HG03159 (cell line): ENCODE measurements around the gene ZNF512.
"Not testable (repeated sequence)": the region's sequence is repeated elsewhere in the genome, so short reads cannot be mapped to it uniquely, and the experiment has no call there.

Source experiments
- ATAC-seq: cut with Tn5 transposase; IDR thresholded peaks from one replicate; pipeline ENCODE4 v1.9.1; 2021; ENCODE audit warnings: mild to moderate bottlenecking, moderate library complexity; ENCODE audit not compliant: unreplicated experiment

The ZNF512 gene, protein sequence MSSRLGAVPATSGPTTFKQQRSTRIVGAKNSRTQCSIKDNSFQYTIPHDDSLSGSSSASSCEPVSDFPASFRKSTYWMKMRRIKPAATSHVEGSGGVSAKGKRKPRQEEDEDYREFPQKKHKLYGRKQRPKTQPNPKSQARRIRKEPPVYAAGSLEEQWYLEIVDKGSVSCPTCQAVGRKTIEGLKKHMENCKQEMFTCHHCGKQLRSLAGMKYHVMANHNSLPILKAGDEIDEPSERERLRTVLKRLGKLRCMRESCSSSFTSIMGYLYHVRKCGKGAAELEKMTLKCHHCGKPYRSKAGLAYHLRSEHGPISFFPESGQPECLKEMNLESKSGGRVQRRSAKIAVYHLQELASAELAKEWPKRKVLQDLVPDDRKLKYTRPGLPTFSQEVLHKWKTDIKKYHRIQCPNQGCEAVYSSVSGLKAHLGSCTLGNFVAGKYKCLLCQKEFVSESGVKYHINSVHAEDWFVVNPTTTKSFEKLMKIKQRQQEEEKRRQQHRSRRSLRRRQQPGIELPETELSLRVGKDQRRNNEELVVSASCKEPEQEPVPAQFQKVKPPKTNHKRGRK

GRCh38 chr2:27582695-27583389, at the start of gene ZNF512:
Gene ZNF512 (plus strand): TSS chr2:27583042. CDS start chr2:27583113, 71 bp downstream.
- peak; percentile 92 for ATAC-seq

DNA sequence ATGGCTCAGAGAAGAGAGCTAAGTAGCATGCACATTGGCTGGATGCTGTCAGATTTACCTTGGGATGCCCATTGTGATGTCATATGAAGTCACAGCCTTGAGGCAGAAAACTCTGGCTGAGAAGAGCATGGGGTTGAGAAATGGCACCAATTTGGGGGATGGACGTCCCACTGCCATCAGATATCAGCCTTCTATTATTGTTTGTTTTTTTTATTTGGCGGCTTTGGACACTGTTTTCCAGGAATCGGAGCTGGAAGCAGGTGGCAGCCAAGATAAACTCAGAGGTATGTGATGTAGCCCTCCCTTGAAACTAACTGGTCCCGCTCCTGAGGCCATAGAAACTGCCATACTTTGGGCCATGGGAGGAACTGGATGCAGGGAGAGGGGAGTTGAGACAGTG, 45.6 kb upstream of the ZNF512 start:
- ATAC-seq, result no peak

- ATAC-seq, result not testable (repeated sequence)
Measured at GRCh38 chr2:27538839-27539450, 43.9 kb upstream of the ZNF512 start.

GRCh38 chr2:27539649-27540048, 43.2 kb upstream of the ZNF512 start:
- not testable (repeated sequence) for ATAC-seq

GRCh38 chr2:27544143-27544821, 38.6 kb upstream of the ZNF512 start:
- ATAC-seq, result no peak

DNA sequence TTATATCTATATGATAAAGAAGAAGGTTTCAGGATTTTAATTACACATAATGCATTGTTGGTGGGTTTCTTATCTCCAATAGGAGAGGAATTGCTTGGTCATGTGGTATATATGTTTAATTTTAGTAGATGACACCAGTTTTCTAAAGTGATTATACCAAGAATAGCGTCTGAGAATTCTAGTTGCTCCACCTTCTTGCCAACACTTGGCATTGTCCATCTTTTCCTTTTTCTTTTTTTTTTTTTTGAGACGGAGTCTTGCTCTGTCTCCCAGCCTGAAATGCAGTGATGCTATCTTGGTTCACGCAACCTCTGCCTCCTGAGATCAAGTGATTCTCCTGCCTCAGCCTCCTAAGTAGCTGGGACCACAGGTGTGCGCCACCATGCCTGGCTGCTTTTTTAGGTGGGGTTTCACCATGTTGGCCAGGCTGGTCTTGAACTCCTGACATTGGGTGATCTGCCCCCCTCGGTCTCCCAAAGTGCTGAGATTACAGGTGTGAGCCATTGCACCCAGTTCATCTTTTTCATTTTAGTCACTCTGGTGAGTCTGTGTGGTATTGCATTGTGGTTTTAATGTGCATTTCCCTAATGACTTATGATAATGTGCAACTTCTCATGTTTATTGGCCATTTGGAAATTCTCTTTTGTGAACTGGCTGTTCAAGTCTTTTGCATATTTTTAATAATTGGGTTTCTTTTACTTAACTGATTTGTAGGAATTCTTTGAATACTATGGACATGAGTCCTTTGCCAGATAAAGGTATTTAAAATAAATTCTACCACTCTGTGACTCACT, 37.3 kb upstream of the ZNF512 start:
- no peak for ATAC-seq

GRCh38 chr2:27549303-27549702, 33.5 kb upstream of the ZNF512 start:
- no peak for ATAC-seq

- ATAC-seq, result no peak
Measured at GRCh38 chr2:27551514-27551913, 31.3 kb upstream of the ZNF512 start.

DNA sequence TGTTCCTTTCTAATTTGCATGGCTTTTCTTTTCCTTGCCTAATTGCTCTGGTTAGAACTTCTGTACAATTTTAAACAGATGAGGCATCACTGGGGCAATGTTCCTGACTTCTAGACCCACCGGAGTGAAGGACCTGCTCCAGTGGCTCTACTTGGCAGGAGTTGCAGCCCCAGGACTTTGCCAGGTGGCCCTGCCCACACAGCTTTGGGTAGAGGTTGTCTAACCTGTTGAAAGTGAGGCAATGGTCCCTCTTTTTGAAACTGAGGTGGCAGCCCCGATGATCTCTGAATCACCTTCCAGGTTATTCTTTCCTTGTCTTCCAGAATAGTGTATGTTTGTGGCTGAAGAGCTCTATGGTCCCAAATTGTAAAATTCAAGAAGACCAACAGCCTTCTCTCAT, 29.9 kb upstream of the ZNF512 start:
- no peak for ATAC-seq

DNA sequence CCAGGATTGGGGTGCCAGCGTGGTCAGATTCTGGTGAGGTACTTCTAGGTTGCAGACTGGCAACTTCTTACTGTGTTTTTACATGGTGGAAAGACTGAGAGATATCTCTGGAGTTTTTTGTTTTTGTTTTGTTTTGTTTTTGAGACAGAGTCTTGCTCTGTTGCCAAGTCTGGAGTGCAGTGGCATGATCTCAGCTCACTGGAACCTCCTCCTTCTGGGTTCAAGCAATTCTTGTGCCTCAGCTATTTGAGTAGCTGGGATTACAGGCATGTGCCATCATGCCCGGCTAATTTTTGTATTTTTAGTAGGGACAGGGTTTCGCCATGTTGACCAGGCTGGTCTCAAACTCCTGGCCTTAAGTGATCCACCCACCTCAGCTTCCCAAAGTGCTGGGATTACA, 28.4 kb upstream of the ZNF512 start:
- not testable (repeated sequence) for ATAC-seq

GRCh38 chr2:27559228-27559627, 23.6 kb upstream of the ZNF512 start:
- ATAC-seq, result no peak

GRCh38 chr2:27561060-27561459, 21.8 kb upstream of the ZNF512 start:
- no peak for ATAC-seq

- no peak for ATAC-seq
Measured at GRCh38 chr2:27566628-27567027, 16.2 kb upstream of the ZNF512 start.

- ATAC-seq, result no peak
Measured at GRCh38 chr2:27569398-27569797, 13.4 kb upstream of the ZNF512 start.

DNA sequence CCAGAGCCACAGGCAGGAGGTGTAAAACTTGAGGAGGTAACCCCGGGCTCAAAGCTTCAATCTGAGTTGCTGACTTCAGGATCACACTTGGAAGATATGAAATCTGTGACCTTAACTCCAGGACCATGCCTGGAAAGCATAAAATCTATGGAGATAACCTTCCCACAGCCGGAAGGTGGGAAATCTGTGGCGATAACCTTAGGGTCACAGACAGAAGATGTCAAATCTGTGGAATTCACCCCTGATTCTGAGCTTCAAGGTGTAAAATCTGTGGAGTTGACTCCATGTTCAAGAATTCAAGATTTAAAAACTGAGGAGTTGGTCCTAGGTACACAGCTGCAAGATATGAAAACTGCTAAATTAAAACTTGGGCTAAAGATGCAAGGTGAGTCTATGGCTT, 11.6 kb upstream of the ZNF512 start:
- ATAC-seq, result no peak

- ATAC-seq, result no peak
Measured at GRCh38 chr2:27571681-27572080, 11.2 kb upstream of the ZNF512 start.

GRCh38 chr2:27572439-27572838, 10.4 kb upstream of the ZNF512 start:
- ATAC-seq, result no peak

GRCh38 chr2:27572998-27573429, 9.8 kb upstream of the ZNF512 start:
- no peak for ATAC-seq

DNA sequence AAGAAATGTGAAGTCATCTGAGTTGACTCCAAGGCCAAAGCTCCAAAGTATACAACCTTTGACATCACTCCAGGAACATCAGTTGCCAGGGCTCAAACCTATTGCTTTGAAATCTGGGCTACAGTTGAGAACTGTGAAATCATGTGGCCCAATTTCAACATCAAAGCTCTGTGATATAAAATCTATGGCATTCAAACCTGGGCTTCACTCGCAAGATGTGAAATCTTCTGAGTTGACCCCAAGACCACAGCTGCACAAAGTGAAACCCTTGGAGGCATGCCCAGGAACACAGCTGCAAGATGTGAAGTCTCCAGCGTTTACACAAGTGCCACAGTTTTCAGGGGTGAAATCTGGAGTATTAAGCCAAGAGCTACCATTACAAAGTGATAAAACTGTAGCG, 9.4 kb upstream of the ZNF512 start:
- ATAC-seq, result no peak
